LNCAP (cell line): ENCODE data around the gene GLYAT.

ENCODE experiments used
- CTCF ChIP-seq: fragments of 450-650 bp; IDR thresholded peaks from 2 replicates; pipeline ENCODE4 v1.5.1; 2017; ENCODE audit warnings: mild to moderate bottlenecking

GLYAT gene

DNA sequence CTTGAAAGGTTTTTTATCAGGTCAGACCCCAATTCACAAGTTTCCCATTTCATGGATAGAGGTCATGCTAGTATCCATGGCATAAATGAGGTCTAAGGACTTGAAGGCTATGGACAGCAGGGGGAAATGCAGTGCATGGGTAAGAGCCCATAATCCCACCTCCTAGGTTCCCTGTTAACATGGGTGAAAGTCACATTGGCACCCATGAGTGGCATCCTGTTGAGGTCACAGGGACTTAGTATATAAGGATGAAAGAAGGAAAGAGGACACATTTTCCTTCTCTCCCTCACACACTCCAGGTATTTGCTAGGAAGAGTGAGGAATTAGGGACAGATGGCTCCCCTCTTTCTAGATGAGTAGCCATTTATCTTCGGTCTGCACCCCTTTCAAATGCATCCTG is 9.4 kb upstream of the GLYAT start:
- TF ChIP-seq CTCF: no peak

- no peak for TF ChIP-seq CTCF
Observed at GRCh38 chr11:58740447-58740846, 8.7 kb upstream of the GLYAT start.

DNA sequence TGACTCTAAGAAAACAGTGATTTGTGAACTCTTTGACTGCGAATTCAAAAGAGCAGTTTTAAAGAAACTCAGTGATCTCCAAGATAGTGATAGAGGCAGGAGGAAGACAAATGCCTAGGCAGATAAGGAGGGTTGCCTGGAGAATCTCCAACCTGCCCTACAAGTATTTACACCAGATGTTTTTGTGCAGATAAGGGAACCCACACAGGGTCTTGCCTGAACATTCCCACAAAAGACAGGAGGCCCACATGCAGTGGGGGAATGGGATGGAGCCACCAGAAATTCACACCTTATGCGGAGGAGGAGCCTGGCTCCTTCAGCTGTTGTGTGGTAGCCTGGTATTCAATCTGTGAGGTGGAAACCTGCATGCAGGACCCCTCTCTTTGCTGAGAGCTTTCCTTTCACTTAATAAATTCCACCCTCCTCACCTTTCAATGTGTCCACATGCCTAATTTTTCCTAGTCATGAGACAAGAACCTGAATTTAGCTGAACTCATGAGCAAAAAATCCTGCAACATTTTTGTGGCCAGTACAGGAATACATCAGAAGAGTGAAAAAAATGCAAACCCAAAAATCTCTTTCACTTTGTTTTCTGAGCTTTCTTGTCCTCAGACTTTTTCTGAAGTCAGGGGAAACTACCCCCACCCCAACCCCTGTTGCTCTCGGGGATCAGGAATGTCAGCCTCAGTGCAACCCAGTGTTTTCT is 8.1 kb upstream of the GLYAT start:
- TF ChIP-seq CTCF: no peak

GRCh38 chr11:58734681-58735490 is 3.1 kb upstream of the GLYAT start:
- no peak for TF ChIP-seq CTCF

DNA sequence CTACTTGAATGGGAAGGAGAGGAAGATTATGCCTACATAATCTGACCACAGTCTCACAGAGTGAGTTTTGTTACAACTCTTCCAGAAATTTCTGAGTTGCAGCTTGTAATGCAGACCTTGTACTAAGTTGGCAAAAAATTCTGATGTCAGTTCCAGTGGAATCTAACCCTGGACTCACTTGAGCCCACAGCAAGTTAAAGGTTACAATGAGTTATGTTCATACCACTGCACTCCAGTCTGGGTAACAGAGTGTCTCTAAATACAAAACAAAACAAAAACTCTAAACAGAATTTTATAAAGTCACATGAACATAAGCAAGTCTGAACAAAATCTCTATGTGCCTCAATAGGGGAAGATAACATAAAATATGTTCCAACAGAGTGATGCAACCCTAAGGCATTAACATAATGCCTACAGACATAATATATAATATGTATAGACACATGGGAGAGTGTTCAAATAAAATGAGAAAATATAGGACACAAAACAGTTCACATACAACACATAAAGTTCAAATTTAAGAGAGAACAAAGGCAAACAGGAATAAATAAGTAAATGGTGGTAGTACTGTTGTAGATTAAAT is 1.1 kb downstream of the GLYAT start:
- no peak for TF ChIP-seq CTCF

- no peak for TF ChIP-seq CTCF
Observed at GRCh38 chr11:58727415-58727797, 4.3 kb downstream of the GLYAT start.

GRCh38 chr11:58726737-58727414 is 4.9 kb downstream of the GLYAT start:
- no peak for TF ChIP-seq CTCF
